ENCODE results near the gene SLC2A4RG. TPM values are rescaled to one million over a fixed set of nuclear protein-coding genes. Genes with fewer than 3 reads are reported as not detected.

Gene SLC2A4RG
- total and polyA plus RNA-seq, 2 donors (not counting 3 experiments of a cell fraction or from before 2014, with no cell fraction given): 41.7 to 69.4 TPM

DNA sequence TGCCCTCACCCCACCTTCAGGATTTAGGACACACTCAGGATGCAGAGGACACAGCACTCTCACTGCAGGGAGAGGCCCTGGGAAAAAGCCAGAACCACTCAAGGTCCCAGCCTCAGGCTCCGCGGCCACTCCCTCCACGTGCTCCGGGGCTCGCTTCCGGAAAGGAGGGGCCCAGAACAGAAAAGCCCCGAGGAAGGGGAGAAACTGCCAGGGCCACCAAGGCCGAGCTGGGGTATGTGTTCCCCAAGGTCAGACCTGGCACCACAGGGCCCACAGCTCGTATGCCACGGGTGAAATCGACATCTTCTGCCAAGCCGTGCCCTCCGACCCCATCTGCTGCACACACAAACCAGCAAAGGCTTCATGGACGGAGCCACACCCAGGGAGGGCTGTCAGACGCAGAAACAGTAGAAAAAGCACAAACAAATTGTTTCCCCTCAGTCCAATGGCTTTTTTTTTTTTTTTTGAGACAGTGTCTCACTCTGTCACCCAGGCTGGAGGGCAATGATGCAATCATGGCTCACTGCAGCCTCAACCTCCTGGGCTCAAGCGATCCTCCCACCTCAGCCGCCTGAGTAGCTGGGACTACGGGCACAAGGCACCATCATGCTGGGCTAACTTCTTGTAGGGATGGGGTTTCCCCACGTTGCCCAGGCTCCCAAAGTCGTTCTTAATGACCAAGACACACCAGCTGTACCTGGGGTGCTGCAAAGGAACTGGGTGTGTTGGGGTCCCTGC, 33.4 kb downstream of the SLC2A4RG start:
- FAIRE-seq (no peak), DNase-seq (ENCODE audit: low read depth, low spot score) (no peak)
- Histone ChIP-seq H3K4me3 (replicated peaks in 1 of 3; ENCODE audit: insufficient read depth in 1 of 3, low read depth in 1 of 3, low read length in 3 of 3) (no peak overlapping the region), H3K9me3 (replicated peaks; ENCODE audit: control insufficient read depth, insufficient read depth, low read length) (no peaks in the 10 kb centered on the region), H3K27ac (ENCODE audit: insufficient read depth, low read depth, low read length) (no peak overlapping the region), H4K20me1 (replicated peaks; ENCODE audit: control insufficient read depth, extremely low read depth, insufficient read depth, low read length) (no peaks in the 10 kb centered on the region), H3K9me1 (replicated peaks; ENCODE audit: control insufficient read depth, extremely low read depth, insufficient read depth, low read length) (no peaks in the 10 kb centered on the region), H2AFZ (ENCODE audit: low read depth, low read length) (no peak overlapping the region), H3K9ac (replicated peaks; ENCODE audit: extremely low read depth, insufficient read depth, low read length) (no peak overlapping the region), H3K27me3 (ENCODE audit: control insufficient read depth in 2 of 2, insufficient read depth in 2 of 2, low read length in 2 of 2) (no peaks in the 10 kb centered on the region), H3K36me3 (ENCODE audit: control insufficient read depth in 2 of 2, extremely low read depth in 1 of 2, insufficient read depth in 2 of 2, low read length in 2 of 2) (no peaks in the 10 kb centered on the region), H3K79me2 (ENCODE audit: control insufficient read depth, insufficient read depth, low read length) (no peaks in the 10 kb centered on the region), H3K4me1 (ENCODE audit: control insufficient read depth, extremely low read depth, insufficient read depth, low read length) (peaks cover 6% of the 10 kb centered on the region), H3K4me2 (ENCODE audit: insufficient read depth, low read length) (no peak overlapping the region)
- no TSS peak for BruUV-seq (replicated peaks)
- ChIA-PET POLR2A (interaction anchor here (0.7 kb wide), 1 partner anchor 177 kb away, joined by 4 read pairs; no protein-coding TSS in a partner anchor), CTCF (interaction anchor here (2.5 kb wide), 1 partner anchor 92 kb away, joined by 24 read pairs; the partner anchor contains the start of gene TPD52L2)
- dilution Hi-C loops (cut with MboI; ENCODE audit: extremely low pct_ligation_motif_present, low sequenced_read_pairs) (no loop called here), intact Hi-C loops (cut with micrococcal nuclease) (no loop called here)
- no peak for TF ChIP-seq POLR2AphosphoS5 (IDR thresholded peaks at IDR 0.05; ENCODE audit: insufficient read depth, low read depth, low read length)
- TF ChIP-seq, protein P1, sequence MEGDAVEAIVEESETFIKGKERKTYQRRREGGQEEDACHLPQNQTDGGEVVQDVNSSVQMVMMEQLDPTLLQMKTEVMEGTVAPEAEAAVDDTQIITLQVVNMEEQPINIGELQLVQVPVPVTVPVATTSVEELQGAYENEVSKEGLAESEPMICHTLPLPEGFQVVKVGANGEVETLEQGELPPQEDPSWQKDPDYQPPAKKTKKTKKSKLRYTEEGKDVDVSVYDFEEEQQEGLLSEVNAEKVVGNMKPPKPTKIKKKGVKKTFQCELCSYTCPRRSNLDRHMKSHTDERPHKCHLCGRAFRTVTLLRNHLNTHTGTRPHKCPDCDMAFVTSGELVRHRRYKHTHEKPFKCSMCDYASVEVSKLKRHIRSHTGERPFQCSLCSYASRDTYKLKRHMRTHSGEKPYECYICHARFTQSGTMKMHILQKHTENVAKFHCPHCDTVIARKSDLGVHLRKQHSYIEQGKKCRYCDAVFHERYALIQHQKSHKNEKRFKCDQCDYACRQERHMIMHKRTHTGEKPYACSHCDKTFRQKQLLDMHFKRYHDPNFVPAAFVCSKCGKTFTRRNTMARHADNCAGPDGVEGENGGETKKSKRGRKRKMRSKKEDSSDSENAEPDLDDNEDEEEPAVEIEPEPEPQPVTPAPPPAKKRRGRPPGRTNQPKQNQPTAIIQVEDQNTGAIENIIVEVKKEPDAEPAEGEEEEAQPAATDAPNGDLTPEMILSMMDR (IDR thresholded peaks at IDR 0.05; ENCODE audit: extremely low read depth in 1 of 2, insufficient read depth in 1 of 2, low read depth in 1 of 2, low read length in 2 of 2): no peak
- no peak for TF ChIP-seq EZH2 (IDR thresholded peaks at IDR 0.05; ENCODE audit: borderline replicate concordance, low read depth, low read length, severe bottlenecking)
- TF ChIP-seq FOS (IDR thresholded peaks at IDR 0.05; ENCODE audit: borderline replicate concordance, insufficient read depth, low read length): no peak
- TF ChIP-seq MYC (IDR thresholded peaks at IDR 0.05; ENCODE audit: low read depth, low read length): no peak
- no peak for TF ChIP-seq GATA2 (IDR thresholded peaks at IDR 0.05; ENCODE audit: insufficient read depth, insufficient read length, low read depth, low read length)
- TF ChIP-seq POLR2A (IDR thresholded peaks at IDR 0.05; ENCODE audit: low read depth, low read length): no peak
- no peak for TF ChIP-seq JUN (IDR thresholded peaks at IDR 0.05; ENCODE audit: borderline replicate concordance, insufficient read depth, insufficient read length, low read depth)
- TF ChIP-seq, protein P2, sequence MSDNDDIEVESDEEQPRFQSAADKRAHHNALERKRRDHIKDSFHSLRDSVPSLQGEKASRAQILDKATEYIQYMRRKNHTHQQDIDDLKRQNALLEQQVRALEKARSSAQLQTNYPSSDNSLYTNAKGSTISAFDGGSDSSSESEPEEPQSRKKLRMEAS (IDR thresholded peaks at IDR 0.05; ENCODE audit: insufficient read depth, insufficient read length): no peak
